Gastroesophageal sphincter (tissue), 3 donors: ENCODE data around the gene PTN.

Source experiments
- CTCF ChIP-seq, 4 experiments: fragments of 200-600 bp in 2 of 4; fragments of 450-650 bp in 2 of 4; sonication (generic) in 1 of 4; IDR thresholded peaks; one replicate each; pipeline ENCODE4 v1.5.1; 2017 to 2019; ENCODE audit warnings: antibody characterized with exemption in 4 of 4, mild to moderate bottlenecking in 2 of 4, moderate library complexity in 2 of 4
- EP300 ChIP-seq: sonication (generic); formaldehyde crosslinking; IDR thresholded peaks from one replicate; pipeline ENCODE4 v1.6.1; 2017; ENCODE audit warnings: antibody characterized with exemption, mild to moderate bottlenecking
- POLR2A ChIP-seq, 2 donors: fragments of 450-650 bp; IDR thresholded peaks; one replicate each; pipeline ENCODE4 v1.6.1; 2017; ENCODE audit warnings: antibody characterized with exemption in 2 of 2, mild to moderate bottlenecking in 2 of 2, moderate library complexity in 1 of 2
- POLR2AphosphoS5 ChIP-seq: sonication (generic); formaldehyde crosslinking; IDR thresholded peaks from one replicate; pipeline ENCODE4 v1.6.1; 2017; ENCODE audit warnings: antibody characterized with exemption

DNA sequence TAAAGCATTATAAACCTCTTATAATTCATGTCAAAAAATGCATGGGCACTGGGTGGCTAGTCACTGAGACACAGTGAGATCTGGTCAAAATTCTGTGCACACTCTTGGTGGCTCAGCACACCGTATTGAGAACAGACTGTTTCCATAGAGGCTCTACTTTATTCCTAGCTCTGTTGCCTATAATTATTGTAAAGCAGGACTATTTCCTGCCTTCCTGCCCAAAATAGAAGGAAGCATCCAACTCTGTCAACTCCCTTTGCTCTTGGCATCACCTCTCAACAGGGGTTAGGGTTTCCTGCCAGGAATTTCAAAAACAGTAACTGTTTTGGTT lies 45.1 kb downstream of the PTN start:
- TF ChIP-seq CTCF (IDR thresholded peaks at IDR 0.05) (no peak), POLR2A (IDR thresholded peaks at IDR 0.05) (no peak), EP300 (no peak), POLR2AphosphoS5 (no peak)
